ENCODE data around the gene TIAM2.

Gene TIAM2

GRCh38 chr6:155254139-155254538 is 259.0 kb downstream of the TIAM2 start:
- ChIA-PET CTCF (interaction anchor here (1.0 kb wide), 1 partner anchor 13 kb away, joined by 3 read pairs; no protein-coding TSS in a partner anchor), POLR2A (no interaction called here)
- DNase-seq (ENCODE audit: extremely low spot score) = no peak
- TF ChIP-seq, protein P1, sequence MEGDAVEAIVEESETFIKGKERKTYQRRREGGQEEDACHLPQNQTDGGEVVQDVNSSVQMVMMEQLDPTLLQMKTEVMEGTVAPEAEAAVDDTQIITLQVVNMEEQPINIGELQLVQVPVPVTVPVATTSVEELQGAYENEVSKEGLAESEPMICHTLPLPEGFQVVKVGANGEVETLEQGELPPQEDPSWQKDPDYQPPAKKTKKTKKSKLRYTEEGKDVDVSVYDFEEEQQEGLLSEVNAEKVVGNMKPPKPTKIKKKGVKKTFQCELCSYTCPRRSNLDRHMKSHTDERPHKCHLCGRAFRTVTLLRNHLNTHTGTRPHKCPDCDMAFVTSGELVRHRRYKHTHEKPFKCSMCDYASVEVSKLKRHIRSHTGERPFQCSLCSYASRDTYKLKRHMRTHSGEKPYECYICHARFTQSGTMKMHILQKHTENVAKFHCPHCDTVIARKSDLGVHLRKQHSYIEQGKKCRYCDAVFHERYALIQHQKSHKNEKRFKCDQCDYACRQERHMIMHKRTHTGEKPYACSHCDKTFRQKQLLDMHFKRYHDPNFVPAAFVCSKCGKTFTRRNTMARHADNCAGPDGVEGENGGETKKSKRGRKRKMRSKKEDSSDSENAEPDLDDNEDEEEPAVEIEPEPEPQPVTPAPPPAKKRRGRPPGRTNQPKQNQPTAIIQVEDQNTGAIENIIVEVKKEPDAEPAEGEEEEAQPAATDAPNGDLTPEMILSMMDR (IDR thresholded peaks at IDR 0.05; ENCODE audit: control extremely low read depth, extremely low read depth, low read depth, missing control alignments) = no peak

DNA sequence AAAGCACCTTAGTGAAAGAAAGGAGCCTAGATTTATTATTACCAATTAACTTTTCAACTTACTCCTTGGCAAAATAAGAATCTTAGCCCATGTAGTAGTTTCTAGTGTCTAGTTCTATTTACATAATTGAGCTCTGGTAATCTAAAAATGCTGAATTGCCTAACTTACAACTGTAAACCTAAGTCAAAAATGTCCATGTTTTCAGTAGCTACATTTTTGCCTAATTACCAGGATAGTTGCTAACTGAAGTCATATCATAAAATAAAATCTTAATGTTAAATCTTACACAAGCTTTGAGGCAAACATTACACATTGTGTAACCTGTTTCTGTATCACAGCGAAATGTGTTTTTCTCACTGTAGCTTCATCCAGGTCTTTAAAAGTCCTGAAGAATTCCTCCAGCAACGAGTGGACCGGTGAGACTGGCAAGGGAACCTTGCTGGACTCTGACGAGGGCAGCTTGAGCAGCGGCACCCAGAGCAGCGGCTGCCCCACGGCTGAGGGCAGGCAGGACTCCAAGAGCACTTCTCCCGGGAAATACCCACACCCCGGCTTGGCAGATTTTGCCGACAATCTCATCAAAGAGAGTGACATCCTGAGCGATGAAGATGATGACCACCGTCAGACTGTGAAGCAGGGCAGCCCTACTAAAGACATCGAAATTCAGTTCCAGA is 261.1 kb downstream of the TIAM2 start:
- TF ChIP-seq, protein P1 (IDR thresholded peaks at IDR 0.05; ENCODE audit: control extremely low read depth, extremely low read depth, low read depth, missing control alignments) = no peak
- POLR2A ChIA-PET = no interaction called here
- CTCF ChIA-PET = interaction anchor here (3.4 kb wide), 1 partner anchor 12 kb away, joined by 11 read pairs; no protein-coding TSS in a partner anchor
- no peak for DNase-seq (ENCODE audit: extremely low spot score)

- TF ChIP-seq, protein P1 (IDR thresholded peaks at IDR 0.05; ENCODE audit: control extremely low read depth, extremely low read depth, low read depth, missing control alignments) = no peak
- ChIA-PET CTCF (interaction anchor here (1.0 to 3.4 kb wide), 8 partner anchors 10 to 333 kb away, joined by 3 to 16 read pairs (median 4); no protein-coding TSS in a partner anchor), POLR2A (no interaction called here)
- DNase-seq (ENCODE audit: extremely low spot score) = no peak
Measured at GRCh38 chr6:155257796-155258195, 262.7 kb downstream of the TIAM2 start.

DNA sequence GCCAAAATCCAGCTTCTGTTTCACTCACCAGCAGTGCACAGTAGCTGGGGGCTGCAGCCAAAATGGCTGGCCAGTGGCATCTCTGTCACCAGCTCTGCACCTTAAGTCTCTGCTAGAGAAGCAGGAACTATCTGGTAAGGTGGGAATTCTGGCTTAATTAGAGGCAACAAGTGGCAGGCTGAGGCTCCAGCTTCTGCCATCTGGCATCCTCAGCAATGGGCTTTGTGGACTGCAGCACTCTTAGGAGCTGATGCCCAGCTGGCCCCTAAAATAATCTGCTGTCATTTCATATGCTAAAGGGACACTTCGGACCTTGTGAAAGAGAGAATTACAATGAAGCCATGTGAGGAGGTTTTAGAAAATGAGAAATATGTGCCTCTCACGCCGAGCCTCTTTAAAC is 264.1 kb downstream of the TIAM2 start:
- no peak for DNase-seq (ENCODE audit: extremely low spot score)
- ChIA-PET CTCF (interaction anchor here (1.4 to 3.4 kb wide), 8 partner anchors 9 to 82 kb away, joined by 3 to 16 read pairs (median 8); no protein-coding TSS in a partner anchor), POLR2A (interaction anchor here (1.3 kb wide), 1 partner anchor 524 kb away, joined by 3 read pairs; no protein-coding TSS in a partner anchor)
- TF ChIP-seq, protein P1 (IDR thresholded peaks at IDR 0.05; ENCODE audit: control extremely low read depth, extremely low read depth, low read depth, missing control alignments) = no peak

DNA sequence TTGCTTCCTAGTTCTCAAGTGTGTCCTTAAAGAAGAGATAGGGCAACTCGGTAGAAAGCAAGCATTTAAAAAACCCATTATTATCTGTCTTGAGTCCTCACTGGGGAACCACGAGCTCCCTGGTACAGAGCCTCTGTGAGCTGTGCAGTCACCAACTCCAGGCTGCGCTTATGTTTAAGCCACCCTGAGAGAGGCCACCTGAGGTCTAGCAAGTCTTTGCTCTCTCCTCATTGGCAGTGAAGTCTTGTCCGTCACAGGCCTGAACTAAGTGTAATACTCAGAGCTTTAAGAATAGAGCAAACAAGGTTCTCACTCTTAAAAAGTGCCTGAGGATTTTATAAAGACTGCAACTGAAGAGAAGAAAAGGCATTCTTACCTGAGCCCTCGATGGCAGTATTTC is 264.8 kb downstream of the TIAM2 start:
- ChIA-PET CTCF (interaction anchor here (1.2 to 3.2 kb wide), 5 partner anchors 9 to 424 kb away, joined by 3 to 16 read pairs (median 4); no protein-coding TSS in a partner anchor), POLR2A (interaction anchor here (1.3 kb wide), 1 partner anchor 525 kb away, joined by 3 read pairs; no protein-coding TSS in a partner anchor)
- no peak for DNase-seq (ENCODE audit: extremely low spot score)
- TF ChIP-seq, protein P1 (IDR thresholded peaks at IDR 0.05; ENCODE audit: control extremely low read depth, extremely low read depth, low read depth, missing control alignments) = no peak

GRCh38 chr6:155260686-155261085 is 265.6 kb downstream of the TIAM2 start:
- POLR2A ChIA-PET = no interaction called here
- CTCF ChIA-PET = interaction anchor here (1.2 to 2.8 kb wide), 4 partner anchors 8 to 425 kb away, joined by 3 to 8 read pairs (median 6); no protein-coding TSS in a partner anchor
- DNase-seq (ENCODE audit: extremely low spot score) = no peak
- TF ChIP-seq, protein P1 (IDR thresholded peaks at IDR 0.05; ENCODE audit: control extremely low read depth, extremely low read depth, low read depth, missing control alignments) = no peak
